ENCODE data around the gene WASF3. TPM values are rescaled to one million over a fixed set of nuclear protein-coding genes. Genes with fewer than 3 reads are reported as not detected.

The WASF3 gene
- total and polyA plus RNA-seq, 12 donors = 2.7 to 13.6 (median 8.8) TPM

DNA sequence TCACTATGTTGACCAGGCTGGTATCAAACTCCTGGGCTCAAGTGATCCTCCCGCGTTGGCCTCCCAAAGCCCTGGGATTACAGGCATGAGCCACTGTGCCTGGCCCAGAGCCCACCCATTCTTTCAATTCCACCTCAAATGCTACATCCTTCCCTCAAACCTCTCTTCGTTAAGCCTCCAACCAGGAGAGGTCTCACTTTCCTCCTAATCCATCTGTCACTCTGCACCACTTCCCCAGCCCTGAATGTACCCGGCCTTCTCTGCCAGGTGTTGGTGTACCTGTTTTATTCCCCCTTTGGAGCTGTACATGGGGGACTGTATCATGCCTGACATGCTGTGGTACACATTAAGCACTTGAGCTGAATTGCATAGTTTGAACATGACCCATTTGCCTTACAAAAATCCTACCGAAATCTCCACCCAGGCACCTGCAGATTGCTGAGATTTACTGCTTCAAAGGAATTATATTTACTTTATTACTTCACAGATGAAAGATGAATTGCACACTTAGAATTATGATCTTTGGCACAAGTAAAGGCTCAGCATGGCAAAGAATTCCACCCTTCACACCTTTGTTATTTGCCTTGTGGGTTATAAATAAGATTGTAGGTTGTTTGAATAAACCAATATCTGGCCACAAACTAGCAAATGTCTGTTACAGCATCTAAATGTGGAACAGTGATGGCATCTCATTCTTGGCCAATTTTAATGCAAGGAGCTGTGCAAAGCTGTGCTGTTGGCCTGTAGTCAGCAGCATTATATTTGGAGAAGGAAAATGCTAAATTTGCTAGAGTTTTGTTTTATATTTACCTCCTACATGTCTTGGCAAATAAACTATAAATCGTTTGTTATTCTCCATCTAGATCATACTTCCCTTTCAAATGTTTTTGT is 15.6 kb upstream of the WASF3 start:
- intact Hi-C loops (cut with DNase I) = no loop called here
- no peak overlapping the region for H3K27ac ChIP-seq

GRCh38 chr13:26544707-26545106 is 12.8 kb upstream of the WASF3 start:
- intact Hi-C loops (cut with DNase I) = no loop called here
- no peaks in the 10 kb centered on the region for H3K9me3 ChIP-seq
- no peaks in the 10 kb centered on the region for H3K4me1 ChIP-seq
- H3K27me3 ChIP-seq = peaks cover 0 to 28% (median 0%) of the 10 kb centered on the region in 7 donors
- DNase-seq (no peak), ATAC-seq (no peak)
- WGBS, 2 donors = 54 to 68% methylated on average over 8 of the region's 8 CpGs
- TF ChIP-seq CTCF (IDR thresholded peaks at IDR 0.05) = no peak
- no peak overlapping the region for H3K27ac ChIP-seq
- H3K4me3 ChIP-seq = no peak overlapping the region
- no peaks in the 10 kb centered on the region for H3K36me3 ChIP-seq

More for the DNA sequence above, 15.6 kb upstream of the WASF3 start:
- no peak for DNase-seq
- WGBS, 2 donors = 80 to 83% methylated on average over 6 of the region's 6 CpGs
- TF ChIP-seq CTCF (IDR thresholded peaks at IDR 0.05) = no peak
- Histone ChIP-seq H3K9me3 (no peaks in the 10 kb centered on the region), H3K27me3 (peaks cover 0 to 25% (median 0%) of the 10 kb centered on the region in 7 donors), H3K4me3 (no peak overlapping the region), H3K4me1 (peaks cover 0 to 6% (median 0%) of the 10 kb centered on the region in 9 donors), H3K36me3 (no peaks in the 10 kb centered on the region)
- ATAC-seq = no peak

- no peak for DNase-seq
- 42 to 53% methylated on average over 5 of the region's 5 CpGs for WGBS, 2 donors
- H3K27me3 ChIP-seq = peaks cover 0 to 35% (median 17%) of the 10 kb centered on the region in 7 donors
- no peaks in the 10 kb centered on the region for H3K4me1 ChIP-seq
- no peak overlapping the region for H3K4me3 ChIP-seq
- intact Hi-C loops (cut with DNase I) = no loop called here
- no peak for ATAC-seq
- TF ChIP-seq CTCF (IDR thresholded peaks at IDR 0.05) = no peak
- no peaks in the 10 kb centered on the region for H3K9me3 ChIP-seq
- no peaks in the 10 kb centered on the region for H3K36me3 ChIP-seq
- no peak overlapping the region for H3K27ac ChIP-seq
Measured at GRCh38 chr13:26548205-26548765, 9.2 kb upstream of the WASF3 start.

- ATAC-seq (no peak), DNase-seq (no peak)
- H3K27me3 ChIP-seq = peaks cover 0 to 31% (median 20%) of the 10 kb centered on the region in 7 donors
- H3K4me1 ChIP-seq = no peaks in the 10 kb centered on the region
- intact Hi-C loops (cut with DNase I) = loop anchor here in 1 of 10 donors (10.0 kb wide), 1 partner anchor 115 kb away; no protein-coding TSS in a partner anchor
- WGBS, 2 donors = 28 to 29% methylated on average over 1 of the region's 1 CpG
- H3K9me3 ChIP-seq = no peaks in the 10 kb centered on the region
- no peak overlapping the region for H3K4me3 ChIP-seq
- no peaks in the 10 kb centered on the region for H3K36me3 ChIP-seq
- TF ChIP-seq CTCF (IDR thresholded peaks at IDR 0.05) = no peak
- no peak overlapping the region for H3K27ac ChIP-seq
Measured at GRCh38 chr13:26549713-26550112, 7.8 kb upstream of the WASF3 start.

Measured in heart right ventricle (tissue), 16 donors.